Activated naive CD8-positive, alpha-beta T cell treated with anti-CD3 and anti-CD28 coated beads, Interleukin-2, amount 50 U/mL, for 24 hours (primary cell): ENCODE data around the gene HLA-DPA1.

Experiments
- ATAC-seq: fragments of 150-1000 bp; cut with Tn5 transposase; one replicate; pipeline ENCODE4 v1.10.0; 2021
- DNase-seq: peaks from one replicate; pipeline ENCODE4 v3.0.0; 2021
- H3K27ac Mint-ChIP-seq: one replicate; pipeline ENCODE4 v1.8.0; 2021; ENCODE audit warnings: mild to moderate bottlenecking, mixed read lengths
- H3K27me3 Mint-ChIP-seq: one replicate; pipeline ENCODE4 v1.8.0; 2021; ENCODE audit warnings: mixed read lengths
- H3K36me3 Mint-ChIP-seq: one replicate; pipeline ENCODE4 v1.8.0; 2021; ENCODE audit warnings: low read depth, mixed read lengths
- H3K4me1 Mint-ChIP-seq: one replicate; pipeline ENCODE4 v1.8.0; 2021; ENCODE audit warnings: mixed read lengths
- H3K4me3 Mint-ChIP-seq: one replicate; pipeline ENCODE4 v1.8.0; 2021; ENCODE audit warnings: mild to moderate bottlenecking, moderate library complexity, mixed read lengths
- H3K9me3 Mint-ChIP-seq: one replicate; pipeline ENCODE4 v1.8.0; 2021; ENCODE audit warnings: mixed read lengths

The HLA-DPA1 gene

GRCh38 chr6:33023536-33023935, 49.9 kb downstream of the HLA-DPA1 start:
- ATAC-seq = no peak
- no peaks in the 10 kb centered on the region for H3K36me3 Mint-ChIP-seq
- DNase-seq = no peak
- H3K9me3 Mint-ChIP-seq = no peaks in the 10 kb centered on the region
- H3K27ac Mint-ChIP-seq = no peak overlapping the region
- no peaks in the 10 kb centered on the region for H3K27me3 Mint-ChIP-seq
- no peak overlapping the region for H3K4me3 Mint-ChIP-seq
- peaks cover 32% of the 10 kb centered on the region for H3K4me1 Mint-ChIP-seq

- no peaks in the 10 kb centered on the region for H3K36me3 Mint-ChIP-seq
- H3K4me3 Mint-ChIP-seq = no peak overlapping the region
- H3K27ac Mint-ChIP-seq = no peak overlapping the region
- DNase-seq (no peak), ATAC-seq (no peak)
- no peaks in the 10 kb centered on the region for H3K9me3 Mint-ChIP-seq
- H3K27me3 Mint-ChIP-seq = no peaks in the 10 kb centered on the region
- H3K4me1 Mint-ChIP-seq = peaks cover 38% of the 10 kb centered on the region
Observed at GRCh38 chr6:33021917-33022316, 51.5 kb downstream of the HLA-DPA1 start.

DNA sequence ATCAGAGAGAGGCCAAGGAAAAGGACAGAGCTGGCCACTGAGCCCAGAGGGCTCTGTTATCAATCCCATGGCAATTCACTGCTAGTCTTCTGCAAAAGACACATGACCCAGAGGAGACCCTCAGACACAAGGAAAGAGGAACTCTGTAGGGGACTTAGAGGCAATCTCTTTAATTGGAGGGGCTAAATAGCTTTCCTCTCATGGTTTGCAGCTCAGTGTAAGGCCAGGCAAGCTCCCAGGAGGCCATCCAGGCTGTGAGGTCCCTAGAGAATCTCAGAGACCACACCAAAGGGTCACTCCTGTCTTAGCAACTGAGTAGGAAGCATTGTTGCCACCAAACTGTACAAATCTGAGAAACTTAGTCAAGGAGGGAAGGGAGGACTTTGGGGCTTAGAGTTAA, 54.1 kb downstream of the HLA-DPA1 start:
- DNase-seq = no peak
- no peak for ATAC-seq
- Mint-ChIP-seq H3K4me1 (peaks cover 38% of the 10 kb centered on the region), H3K36me3 (no peaks in the 10 kb centered on the region), H3K27me3 (no peaks in the 10 kb centered on the region), H3K27ac (peak overlapping the region; percentile 84), H3K4me3 (peak overlapping the region; percentile 72), H3K9me3 (no peaks in the 10 kb centered on the region)

DNA sequence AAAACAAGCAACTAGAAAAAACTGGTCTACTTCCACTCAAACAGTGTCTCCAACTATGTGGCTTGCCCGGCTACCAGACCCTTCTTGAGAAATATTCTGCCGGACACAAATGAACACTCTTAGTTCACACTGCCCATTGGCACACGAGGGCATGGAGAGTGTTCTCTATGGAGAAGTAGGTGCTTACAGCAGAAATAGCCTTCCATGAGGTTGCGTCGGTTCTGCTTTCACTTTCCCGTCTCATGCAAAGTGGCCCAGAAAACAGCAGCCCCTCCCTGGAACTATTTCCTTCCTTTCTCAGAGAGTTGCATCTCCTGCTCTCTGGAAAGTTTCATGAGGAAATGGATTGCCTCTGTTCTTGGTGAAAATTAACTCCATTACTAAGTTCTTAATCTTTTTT, 54.5 kb downstream of the HLA-DPA1 start:
- ATAC-seq (peak; percentile 85), DNase-seq (peak; percentile 52)
- H3K4me1 Mint-ChIP-seq = peaks cover 38% of the 10 kb centered on the region
- H3K27me3 Mint-ChIP-seq = no peaks in the 10 kb centered on the region
- H3K27ac Mint-ChIP-seq = peak overlapping the region; percentile 84
- H3K4me3 Mint-ChIP-seq = peak overlapping the region; percentile 72
- no peaks in the 10 kb centered on the region for H3K9me3 Mint-ChIP-seq
- H3K36me3 Mint-ChIP-seq = no peaks in the 10 kb centered on the region

GRCh38 chr6:33018418-33018817, 55.0 kb downstream of the HLA-DPA1 start:
- no peaks in the 10 kb centered on the region for H3K27me3 Mint-ChIP-seq
- no peaks in the 10 kb centered on the region for H3K36me3 Mint-ChIP-seq

DNA sequence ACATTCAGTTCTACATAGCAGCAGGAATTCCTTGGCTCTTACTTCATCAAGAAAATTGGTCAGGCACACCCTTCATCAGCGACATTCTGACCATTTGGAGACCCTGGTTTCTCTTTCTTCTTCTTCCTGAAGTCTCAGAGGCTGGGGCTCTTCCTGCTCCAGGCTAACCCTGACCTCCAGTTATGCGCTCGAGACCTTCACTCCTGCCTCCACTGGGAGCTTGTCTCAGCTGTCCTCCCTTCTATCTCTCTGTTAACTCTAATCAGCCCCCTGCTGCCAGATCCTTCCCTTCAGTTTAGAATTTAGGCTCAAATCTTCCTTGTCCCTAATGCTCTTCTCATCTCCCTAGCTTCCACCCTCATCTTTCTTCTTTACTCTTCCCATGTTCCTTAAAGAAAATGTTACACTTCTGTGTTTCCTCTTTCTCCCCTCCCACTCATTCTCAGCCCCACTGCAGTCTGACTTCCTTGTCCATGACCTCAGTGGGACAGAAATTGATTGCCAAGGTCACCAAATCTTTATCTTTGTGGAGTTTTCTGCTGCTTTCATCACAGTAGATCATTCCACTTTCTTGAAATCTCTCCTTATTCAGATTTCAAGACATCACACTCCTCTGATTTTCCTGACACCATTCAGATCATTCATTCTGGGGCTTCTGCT, 55.6 kb downstream of the HLA-DPA1 start:
- no peaks in the 10 kb centered on the region for H3K27me3 Mint-ChIP-seq
- peak overlapping the region; percentile 84 for H3K27ac Mint-ChIP-seq
- H3K36me3 Mint-ChIP-seq = no peaks in the 10 kb centered on the region
- no peaks in the 10 kb centered on the region for H3K9me3 Mint-ChIP-seq
- peaks cover 38% of the 10 kb centered on the region for H3K4me1 Mint-ChIP-seq
- peak overlapping the region; percentile 13 for H3K4me3 Mint-ChIP-seq
- no peak for ATAC-seq
- no peak for DNase-seq

More at GRCh38 chr6:33018418-33018817, 55.0 kb downstream of the HLA-DPA1 start:
- Mint-ChIP-seq H3K27ac (peak overlapping the region; percentile 84), H3K4me1 (peaks cover 38% of the 10 kb centered on the region), H3K9me3 (no peaks in the 10 kb centered on the region), H3K4me3 (peak overlapping the region; percentile 8)
- no peak for DNase-seq
- no peak for ATAC-seq

DNA sequence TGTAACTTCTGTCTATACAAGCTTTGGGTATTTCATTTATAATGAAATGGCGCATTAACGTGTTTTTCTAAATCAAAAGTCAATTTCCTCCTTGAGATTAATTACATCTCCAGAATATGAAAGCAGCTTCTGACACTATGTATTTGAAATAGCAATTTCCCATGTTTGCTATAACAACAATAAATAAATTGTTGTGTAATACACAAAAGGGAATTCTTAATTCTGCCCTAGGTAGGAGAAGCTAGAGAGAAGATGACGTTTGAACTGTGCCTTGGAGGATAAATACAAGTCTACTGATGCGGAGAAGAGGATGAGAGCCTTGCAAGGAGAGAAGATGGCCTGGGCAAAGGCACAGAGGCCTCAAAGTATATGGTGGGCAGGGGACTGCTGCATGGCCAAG, 56.4 kb downstream of the HLA-DPA1 start:
- no peak overlapping the region for H3K4me3 Mint-ChIP-seq
- peak overlapping the region; percentile 33 for H3K27ac Mint-ChIP-seq
- H3K36me3 Mint-ChIP-seq = no peaks in the 10 kb centered on the region
- no peak for ATAC-seq
- no peaks in the 10 kb centered on the region for H3K9me3 Mint-ChIP-seq
- no peak for DNase-seq
- H3K4me1 Mint-ChIP-seq = peaks cover 38% of the 10 kb centered on the region
- H3K27me3 Mint-ChIP-seq = no peaks in the 10 kb centered on the region

- ATAC-seq (no peak), DNase-seq (no peak)
- H3K9me3 Mint-ChIP-seq = no peaks in the 10 kb centered on the region
- no peak overlapping the region for H3K4me3 Mint-ChIP-seq
- H3K27ac Mint-ChIP-seq = no peak overlapping the region
- no peaks in the 10 kb centered on the region for H3K27me3 Mint-ChIP-seq
- H3K4me1 Mint-ChIP-seq = peaks cover 38% of the 10 kb centered on the region
- H3K36me3 Mint-ChIP-seq = no peaks in the 10 kb centered on the region
Observed at GRCh38 chr6:33015798-33016197, 57.7 kb downstream of the HLA-DPA1 start.

GRCh38 chr6:33014841-33015634, 58.4 kb downstream of the HLA-DPA1 start:
- Mint-ChIP-seq H3K27me3 (no peaks in the 10 kb centered on the region), H3K4me3 (no peak overlapping the region), H3K27ac (no peak overlapping the region), H3K36me3 (no peaks in the 10 kb centered on the region), H3K4me1 (peaks cover 34% of the 10 kb centered on the region), H3K9me3 (no peaks in the 10 kb centered on the region)
- ATAC-seq (no peak), DNase-seq (peak; percentile 41)
